GM18507 (cell line): Measurements from ENCODE around the gene NCEH1.
"Not testable (repeated sequence)": the region's sequence is repeated elsewhere in the genome, so short reads cannot be mapped to it uniquely, and the experiment has no call there.

Experiments used
- DNase-seq: peaks from one replicate; pipeline ENCODE4 v3.0.0; 2011; ENCODE audit warnings: low read depth; ENCODE audit not compliant: insufficient read length; ENCODE audit errors: extremely low spot score
- FAIRE-seq: peaks from 2 replicates; lab custom pipeline; 2011; peaks lifted over from hg19 to GRCh38; lab: Jason Lieb, UNC

The NCEH1 gene

DNA sequence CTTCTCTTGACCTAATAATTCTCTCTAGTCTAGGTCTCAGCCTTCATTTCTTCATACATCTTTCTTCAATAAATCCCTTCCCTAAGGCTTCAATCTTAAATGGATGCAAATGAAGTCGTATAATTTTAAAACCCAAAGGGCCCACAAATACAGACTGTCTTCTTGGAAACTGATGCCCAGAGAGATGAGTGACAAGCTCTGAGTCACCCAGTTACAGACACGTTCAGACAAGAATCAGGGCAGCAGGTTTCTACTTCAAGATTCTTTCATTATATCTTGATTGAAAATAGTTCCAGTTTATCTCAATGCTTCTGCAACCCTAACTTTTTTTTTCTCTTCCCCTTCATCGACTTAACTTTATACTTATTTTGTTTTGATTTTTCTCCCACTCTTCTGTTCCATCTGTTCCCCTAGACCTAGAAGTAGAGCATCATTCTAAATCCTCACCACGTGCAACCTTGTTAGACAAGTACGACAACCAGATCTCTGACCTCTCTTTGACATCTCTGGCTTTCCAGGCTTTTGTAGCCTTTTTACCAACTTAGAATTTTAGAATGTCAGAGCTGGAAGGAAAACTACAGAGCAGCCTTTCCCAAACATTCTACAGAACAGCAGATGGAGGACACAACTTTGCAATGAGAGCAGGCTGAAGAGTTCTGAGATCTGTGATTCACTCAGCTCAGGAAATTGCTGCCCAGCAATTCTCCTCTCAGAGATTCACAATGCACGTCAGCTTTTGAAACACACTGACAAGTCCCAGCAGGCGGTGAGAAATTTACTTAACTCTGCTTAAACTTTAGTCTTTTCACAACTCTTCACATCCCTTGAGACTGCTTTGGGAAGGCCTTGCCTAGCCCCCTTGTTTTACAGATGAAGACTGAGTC, 25.3 kb downstream of the NCEH1 start:
- FAIRE-seq (no peak), DNase-seq (no peak)

DNA sequence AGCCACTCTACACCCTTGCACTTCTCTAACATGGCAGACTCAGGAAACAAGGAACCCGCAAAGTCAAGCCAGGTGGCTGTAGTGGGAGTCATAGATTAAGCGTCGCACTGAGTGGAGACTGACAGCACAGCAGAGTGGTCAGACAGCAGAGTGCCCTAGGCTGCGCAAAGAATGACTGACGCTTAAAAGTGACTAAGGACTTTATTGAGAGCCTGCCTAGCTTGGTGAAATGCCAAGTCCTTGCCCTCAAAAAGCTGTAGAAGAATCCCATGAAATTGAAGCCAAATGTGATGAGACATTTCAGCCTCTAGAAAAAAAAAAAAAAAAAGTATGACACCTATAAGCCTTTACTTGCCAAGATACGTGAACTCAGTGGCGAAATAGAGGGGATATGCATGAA, 30.2 kb downstream of the NCEH1 start:
- no peak for DNase-seq

DNA sequence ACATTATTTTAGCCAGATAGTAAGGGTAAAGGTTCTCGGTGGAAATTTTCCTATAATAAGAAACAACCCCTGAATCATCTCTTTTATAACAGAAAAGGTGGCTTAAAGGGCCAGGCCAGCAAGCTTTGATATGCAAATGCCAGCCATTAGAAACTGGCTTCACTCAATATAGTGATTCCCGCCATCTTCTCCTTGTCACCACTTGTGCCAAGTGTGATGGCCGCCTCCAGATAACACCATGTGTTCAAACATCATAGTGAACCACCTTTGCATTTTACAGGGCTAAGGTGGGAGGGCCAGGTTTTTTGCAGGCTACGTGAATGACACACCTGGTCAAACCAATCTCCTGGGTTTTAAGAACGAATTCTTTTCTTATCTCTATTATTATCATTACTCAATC, 31.3 kb downstream of the NCEH1 start:
- FAIRE-seq, result no peak
- DNase-seq, result no peak

More for the DNA sequence above, 30.2 kb downstream of the NCEH1 start:
- no peak for FAIRE-seq

GRCh38 chr3:172678068-172678467, 32.8 kb downstream of the NCEH1 start:
- DNase-seq (no peak), FAIRE-seq (no peak)

DNA sequence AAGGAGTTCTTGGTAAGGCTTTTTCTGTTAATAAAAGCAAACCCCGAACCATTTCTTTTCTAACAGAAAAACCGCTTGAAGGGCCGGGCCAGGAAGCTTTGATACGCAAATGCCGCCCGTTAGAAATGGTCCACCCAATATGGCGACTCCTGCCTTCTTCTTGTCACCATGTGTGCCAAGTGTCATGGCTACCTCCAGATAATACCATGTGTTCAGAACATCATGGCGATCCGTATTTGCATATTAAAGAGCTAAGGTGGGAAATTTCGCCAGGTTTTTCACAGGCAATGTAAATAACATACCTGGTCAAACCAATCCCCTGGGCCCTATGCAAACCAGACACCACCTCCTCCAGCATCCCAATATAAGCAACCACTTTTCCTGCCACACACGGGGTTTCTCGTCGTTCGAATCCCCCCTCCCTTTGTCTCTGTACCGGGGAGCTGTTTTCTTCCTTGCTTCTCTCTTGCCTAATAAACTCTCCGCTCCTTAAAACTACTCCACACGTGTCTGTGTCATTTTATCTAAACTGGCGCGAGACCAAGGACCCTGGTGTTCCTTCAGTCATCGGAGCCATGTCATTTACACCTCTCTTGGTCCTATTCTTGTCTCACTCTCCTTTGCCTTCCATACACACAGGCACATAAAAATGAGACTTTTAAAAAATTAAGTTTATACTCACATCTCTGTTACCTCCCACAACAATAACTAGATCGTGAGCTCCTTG, 34.5 kb downstream of the NCEH1 start:
- FAIRE-seq, result no peak
- DNase-seq, result no peak

GRCh38 chr3:172675441-172676193, 35.2 kb downstream of the NCEH1 start:
- FAIRE-seq (peak; percentile 90), DNase-seq (no peak)

DNA sequence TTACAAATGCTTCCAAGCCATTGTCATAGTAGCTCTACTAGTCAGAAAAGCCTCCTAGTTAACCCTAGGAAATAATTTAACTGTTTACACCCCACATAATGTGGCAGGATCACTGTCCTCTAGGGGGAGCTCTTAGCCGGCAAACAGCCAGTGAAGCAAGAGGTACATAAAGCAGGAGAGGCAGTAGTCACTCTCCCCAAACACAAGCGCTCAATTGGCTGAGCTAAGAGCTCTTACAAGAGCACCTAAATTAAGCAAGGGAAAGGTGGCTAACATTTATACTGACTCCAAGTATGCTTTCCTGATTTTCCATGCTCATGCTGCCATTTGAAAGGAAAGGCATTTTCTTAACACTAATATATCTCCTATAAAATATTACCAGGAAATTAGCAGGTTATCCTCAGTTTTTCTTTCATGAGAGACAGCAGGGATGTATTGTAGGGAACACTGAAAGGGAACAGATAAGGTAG, 37.6 kb downstream of the NCEH1 start:
- FAIRE-seq (peak; percentile 50), DNase-seq (no peak)

GRCh38 chr3:172669021-172669420, 41.8 kb downstream of the NCEH1 start:
- FAIRE-seq (no peak), DNase-seq (no peak)

- peak; percentile 76 for FAIRE-seq
- DNase-seq, result peak; percentile 35
These were observed 43.8 kb downstream of the NCEH1 start for GRCh38 chr3:172666873-172667694.

GRCh38 chr3:172666181-172666872, 44.5 kb downstream of the NCEH1 start:
- no peak for FAIRE-seq

DNA sequence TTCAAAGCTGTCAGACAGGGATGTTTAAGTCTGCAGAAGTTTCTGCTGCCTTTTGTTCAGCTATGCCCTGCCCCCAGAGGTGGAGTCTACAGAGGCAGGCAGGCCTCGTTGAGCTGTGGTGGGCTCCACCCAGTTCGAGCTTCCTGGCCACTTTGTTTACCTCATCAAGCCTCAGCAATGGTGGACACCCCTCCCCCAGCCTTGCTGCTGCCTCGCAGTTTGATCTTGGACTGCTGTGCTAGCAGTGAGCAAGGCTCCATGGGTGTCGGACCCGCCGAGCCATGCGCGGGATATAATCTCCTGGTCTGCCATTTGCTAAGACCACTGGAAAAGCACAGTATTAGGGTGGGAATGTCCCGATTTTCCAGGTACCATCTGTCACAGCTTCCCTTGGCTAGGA, 45.4 kb downstream of the NCEH1 start:
- not testable (repeated sequence) for DNase-seq, FAIRE-seq

More at GRCh38 chr3:172666181-172666872, 44.5 kb downstream of the NCEH1 start:
- no peak for DNase-seq

DNA sequence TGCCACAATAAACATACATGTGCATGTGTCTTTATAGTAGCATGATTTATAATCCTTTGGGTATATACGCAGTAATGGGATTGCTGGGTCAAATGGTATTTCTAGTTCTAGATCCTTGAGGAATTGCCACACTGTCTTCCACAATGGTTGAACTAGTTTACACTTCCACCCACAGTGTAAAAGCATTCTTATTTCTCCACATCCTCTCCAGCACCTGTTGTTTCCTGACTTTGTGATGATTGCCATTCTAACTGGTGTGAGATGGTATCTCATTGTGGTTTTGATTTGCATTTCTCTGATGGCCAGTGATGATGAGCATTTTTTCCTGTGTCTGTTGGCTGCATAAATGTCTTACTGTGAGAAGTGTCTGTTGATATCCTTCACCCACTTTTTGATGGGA, 50.4 kb downstream of the NCEH1 start:
- not testable (repeated sequence) for DNase-seq, FAIRE-seq

DNA sequence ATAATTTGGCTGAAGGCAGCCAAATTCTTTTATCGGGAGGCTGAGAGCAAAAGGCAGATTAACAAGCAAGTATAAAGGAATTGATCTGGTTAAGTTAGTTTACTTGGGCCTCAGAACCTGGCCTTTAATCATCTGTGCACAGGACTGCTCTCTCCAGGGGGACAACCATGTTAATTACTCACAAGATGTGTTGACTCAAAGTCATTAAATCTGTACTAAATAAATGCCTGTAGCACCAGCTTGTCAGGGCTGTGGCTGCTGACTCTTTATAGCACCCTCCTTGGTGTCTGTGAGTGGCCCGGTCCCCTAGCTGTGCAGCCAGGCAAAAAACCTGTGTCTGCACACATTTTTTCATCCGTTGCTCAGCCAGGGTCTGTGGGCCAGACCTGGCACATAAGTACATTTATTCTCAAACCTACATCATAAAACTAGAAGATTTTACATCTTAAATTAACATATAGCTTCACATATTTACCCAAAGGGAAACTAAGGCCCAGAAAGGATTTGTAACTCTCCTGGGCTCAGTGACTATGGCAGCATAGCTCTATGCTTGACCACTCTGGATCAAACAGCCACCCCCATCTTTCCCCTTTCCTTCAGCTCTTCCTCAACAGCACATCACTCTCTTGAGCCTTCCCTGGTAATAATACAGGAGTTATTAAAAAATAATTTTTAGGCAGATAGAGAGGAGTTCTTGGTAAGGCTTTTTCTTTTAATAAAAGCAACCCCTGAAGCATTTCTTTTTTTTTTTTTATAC, 51.4 kb downstream of the NCEH1 start:
- DNase-seq (no peak), FAIRE-seq (no peak)

DNA sequence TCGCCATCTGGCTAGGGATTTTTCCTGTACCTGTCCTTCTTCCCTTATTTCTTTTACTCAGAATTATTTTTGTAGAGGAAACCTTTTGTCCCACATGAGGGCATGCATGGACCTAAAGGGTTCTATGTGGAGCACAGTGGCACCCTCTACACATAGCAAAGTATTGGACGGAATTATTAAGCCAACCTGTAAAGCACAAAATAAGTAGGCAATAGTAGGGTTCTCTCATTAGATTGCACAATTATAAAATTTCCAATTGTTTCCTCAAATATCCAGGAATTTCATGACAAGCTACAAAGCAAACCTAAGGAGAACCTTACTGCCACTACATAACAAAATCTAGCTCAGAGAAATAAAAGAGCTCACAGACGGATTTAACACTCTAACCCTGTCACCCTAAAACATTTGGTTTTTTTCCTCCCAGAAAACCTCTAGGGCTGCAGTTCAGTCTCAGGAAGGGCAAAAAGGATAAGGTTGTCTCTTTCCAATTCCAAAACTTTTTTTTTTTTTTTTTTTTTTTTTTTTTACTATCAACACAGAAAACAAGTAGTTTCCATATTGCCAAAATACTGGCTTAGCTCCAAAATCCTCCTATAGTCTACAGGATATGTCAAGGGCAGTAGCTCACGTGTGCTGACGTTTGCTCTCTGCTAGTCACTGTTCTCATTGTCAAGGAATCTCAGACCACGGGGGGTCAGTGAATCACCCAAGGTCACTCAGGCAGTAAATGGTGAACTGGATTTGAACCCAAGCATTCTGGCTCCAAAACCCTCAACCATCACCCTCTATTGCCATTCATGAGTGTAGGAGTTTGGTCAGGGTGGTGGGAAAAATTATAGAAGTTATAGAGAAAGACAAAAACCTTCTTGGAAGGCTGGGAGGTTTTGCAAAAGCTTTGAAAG, 52.3 kb downstream of the NCEH1 start:
- FAIRE-seq (no peak), DNase-seq (no peak)

DNA sequence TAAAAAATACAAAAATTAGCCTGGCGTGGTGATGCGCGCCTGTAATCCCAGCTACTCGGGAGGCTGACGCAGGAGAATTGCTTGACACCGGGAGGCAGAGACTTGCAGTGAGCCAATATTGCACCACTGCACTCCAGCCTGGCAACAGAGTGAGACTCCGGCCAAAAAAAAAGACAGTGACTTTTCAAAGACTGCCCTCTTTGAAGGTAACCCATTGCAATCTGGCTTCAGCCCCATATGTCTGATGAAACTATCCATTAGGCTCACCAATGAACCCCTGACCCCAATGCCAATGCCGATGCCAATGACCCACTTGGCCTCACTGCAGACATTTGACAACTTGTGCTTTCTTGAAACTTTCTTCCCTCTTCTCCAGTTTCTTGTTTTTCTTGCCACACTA, 54.3 kb downstream of the NCEH1 start:
- DNase-seq (no peak), FAIRE-seq (no peak)

DNA sequence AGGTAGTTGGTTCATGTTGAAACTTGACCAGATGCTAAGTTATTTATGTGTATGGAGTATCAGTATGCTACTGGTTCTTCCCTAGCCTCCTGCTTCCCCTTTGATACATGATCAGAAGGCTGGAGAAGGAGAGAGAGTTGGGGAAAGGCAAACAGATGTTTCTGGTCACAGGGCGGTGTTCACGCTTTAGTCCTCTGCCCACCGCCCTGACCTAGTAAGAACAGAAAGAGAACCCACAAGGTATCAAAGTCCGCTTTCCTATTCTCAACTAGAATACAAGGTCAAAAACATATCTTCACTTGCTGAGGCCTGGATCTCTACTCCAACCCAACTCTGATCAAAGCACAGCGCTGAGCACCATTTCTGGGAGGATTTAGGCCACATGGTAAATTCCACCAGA, 55.5 kb downstream of the NCEH1 start:
- FAIRE-seq, result no peak
- DNase-seq, result no peak

GRCh38 chr3:172654470-172654869, 56.4 kb downstream of the NCEH1 start:
- no peak for FAIRE-seq

More at GRCh38 chr3:172654470-172654869, 56.4 kb downstream of the NCEH1 start:
- no peak for DNase-seq
